HCT116 (cell line): ENCODE results near the gene KIF12.

ENCODE experiments used
- CTCF ChIP-seq, 3 experiments: fragments of 200-600 bp in 1 of 3; sonication (generic) in 1 of 3; IDR thresholded peaks in 2 of 3; conservative IDR thresholded peaks in 1 of 3; 2 replicates each; pipeline ENCODE4 v1.5.1; 2012 to 2017; ENCODE audit warnings: low read depth in 2 of 3, low read length in 2 of 3, antibody characterized with exemption in 1 of 3, borderline replicate concordance in 1 of 3, control low read depth in 1 of 3, mild to moderate bottlenecking in 1 of 3, mixed read lengths in 1 of 3, mixed run types in 1 of 3, moderate library complexity in 1 of 3; ENCODE audit not compliant: insufficient read depth in 1 of 3
- EZH2 ChIP-seq: fragments of 200-600 bp; sonication (generic); IDR thresholded peaks from 2 replicates; pipeline ENCODE4 v1.6.1; 2017; ENCODE audit warnings: antibody characterized with exemption, mixed run types
- EZH2phosphoT487 ChIP-seq: fragments of 200-600 bp; IDR thresholded peaks from 2 replicates; pipeline ENCODE4 v1.6.1; 2018; ENCODE audit warnings: antibody characterized with exemption, borderline replicate concordance
- FOSL1 ChIP-seq: IDR thresholded peaks from 2 replicates; pipeline ENCODE4 v1.6.1; 2012; ENCODE audit warnings: low read depth
- MAX ChIP-seq: IDR thresholded peaks from 2 replicates; pipeline ENCODE4 v1.6.1; 2012
- POLR2A ChIP-seq: IDR thresholded peaks from 2 replicates; pipeline ENCODE4 v1.7.0; 2011; ENCODE audit warnings: borderline replicate concordance; ENCODE audit not compliant: insufficient read depth, insufficient read length; ENCODE audit errors: extremely low read depth
- POLR2AphosphoS5 ChIP-seq: IDR thresholded peaks from 2 replicates; pipeline ENCODE4 v1.6.1; 2011; ENCODE audit warnings: mild to moderate bottlenecking, low read depth, low read length, moderate library complexity
- REST ChIP-seq: IDR thresholded peaks from 2 replicates; pipeline ENCODE4 v1.6.1; 2012; ENCODE audit warnings: low read depth
- SP1 ChIP-seq: IDR thresholded peaks from 2 replicates; pipeline ENCODE4 v1.6.1; 2012; ENCODE audit warnings: low read depth
- TCF7L2 ChIP-seq: IDR thresholded peaks from 2 replicates; pipeline ENCODE4 v1.7.0; 2011; ENCODE audit warnings: borderline replicate concordance, inconsistent platforms; ENCODE audit not compliant: insufficient read depth, insufficient read length; ENCODE audit errors: extremely low read depth
- YY1 ChIP-seq: IDR thresholded peaks from 2 replicates; pipeline ENCODE4 v1.6.1; 2011; ENCODE audit warnings: low read length, low read depth, moderate library complexity, mild to moderate bottlenecking; ENCODE audit not compliant: insufficient replicate concordance; ENCODE audit errors: extremely low read depth
- ZFX ChIP-seq: fragments of 450-650 bp; IDR thresholded peaks from 2 replicates; pipeline ENCODE4 v1.6.1; 2017

GRCh38 chr9:114065304-114065703 lies 33.8 kb downstream of the KIF12 start:
- TF ChIP-seq CTCF (IDR thresholded peaks at IDR 0.05 in 2 of 3, conservative IDR thresholded peaks at IDR 0.05 in 1 of 3; ENCODE audit: borderline replicate concordance in 1 of 3, insufficient read depth in 1 of 3, low read depth in 2 of 3, low read length in 2 of 3) = no peak
- no peak for TF ChIP-seq MAX
- TF ChIP-seq POLR2AphosphoS5 = no peak
- no peak for TF ChIP-seq ZFX
- no peak for TF ChIP-seq POLR2A
- TF ChIP-seq SP1 = no peak
- TF ChIP-seq YY1 = no peak
- TF ChIP-seq TCF7L2 = no peak
- TF ChIP-seq EZH2 = no peak
- TF ChIP-seq REST = no peak
- no peak for TF ChIP-seq EZH2phosphoT487
- no peak for TF ChIP-seq FOSL1
